CD4-positive, alpha-beta T cell (primary cell): ENCODE results near the gene ANXA6. TPM values are rescaled to one million over a fixed set of nuclear protein-coding genes. Genes with fewer than 3 reads are reported as not detected.

Experiments used
- ATAC-seq: fragments of 200-7000 bp; cut with Tn5 transposase; one replicate; pipeline ENCODE4 v1.10.0; 2022; ENCODE audit warnings: mild to moderate bottlenecking; ENCODE audit not compliant: poor library complexity
- CTCF ChIA-PET: fragments of 350-600 bp; sonication (Branson Sonifier 250); formaldehyde crosslinking; loops from one replicate; lab custom pipeline; 2021; ENCODE audit warnings: antibody characterized with exemption, inconsistent platforms; lab: Charles Lee
- POLR2A ChIA-PET: fragments of 350-600 bp; sonication (Branson Sonifier 250); formaldehyde crosslinking; loops from one replicate; lab custom pipeline; 2021; ENCODE audit warnings: antibody characterized with exemption, inconsistent platforms; lab: Charles Lee
- DNase-seq, 14 experiments: peaks; one replicate each; pipeline ENCODE4 v3.0.0-alpha.2; 2013 to 2020; ENCODE audit warnings: mixed read lengths in 2 of 14
- H3K27ac ChIP-seq, 2 donors: one replicate each; pipeline versions ENCODE4 v1.5.1 to v1.7.0; 2013; ENCODE audit warnings: low read length in 2 of 2, low read depth in 1 of 2, mild to moderate bottlenecking in 1 of 2
- H3K27me3 ChIP-seq, 2 experiments: 1 replicate in 1 of 2; 2 replicates in 1 of 2; pipeline versions ENCODE4 v1.6.1 to v1.7.0; 2013; ENCODE audit warnings: low read length in 2 of 2, control low read depth in 1 of 2, mild to moderate bottlenecking in 1 of 2, moderate library complexity in 1 of 2; ENCODE audit not compliant: insufficient read depth in 2 of 2, control insufficient read depth in 1 of 2
- H3K36me3 ChIP-seq: one replicate; pipeline ENCODE4 v1.6.1; 2013; ENCODE audit warnings: low read length, control low read depth; ENCODE audit not compliant: insufficient read depth
- H3K4me1 ChIP-seq: one replicate; pipeline ENCODE4 v1.6.1; 2013; ENCODE audit warnings: low read length, control low read depth; ENCODE audit not compliant: insufficient read depth
- H3K4me3 ChIP-seq: one replicate; pipeline ENCODE4 v1.5.1; 2013; ENCODE audit warnings: mild to moderate bottlenecking, low read length, moderate library complexity
- H3K9me3 ChIP-seq, 2 experiments: 1 replicate in 1 of 2; 2 replicates in 1 of 2; pipeline versions ENCODE4 v1.6.1 to v1.7.0; 2013; ENCODE audit warnings: low read length in 2 of 2, mild to moderate bottlenecking in 2 of 2, control low read depth in 1 of 2, moderate library complexity in 1 of 2; ENCODE audit not compliant: control insufficient read depth in 1 of 2, insufficient read depth in 1 of 2
- H3K27ac Mint-ChIP-seq: one replicate; pipeline ENCODE4 v1.8.0; 2020; ENCODE audit warnings: mixed read lengths
- H3K27me3 Mint-ChIP-seq: one replicate; pipeline ENCODE4 v1.8.0; 2021; ENCODE audit warnings: mixed read lengths
- H3K36me3 Mint-ChIP-seq: one replicate; pipeline ENCODE4 v1.8.0; 2021; ENCODE audit warnings: low read depth, mixed read lengths
- H3K4me1 Mint-ChIP-seq: one replicate; pipeline ENCODE4 v1.8.0; 2021; ENCODE audit warnings: low read depth, mixed read lengths
- H3K4me3 Mint-ChIP-seq: one replicate; pipeline ENCODE4 v1.8.0; 2020; ENCODE audit warnings: mild to moderate bottlenecking, mixed read lengths
- H3K9me3 Mint-ChIP-seq: one replicate; pipeline ENCODE4 v1.8.0; 2020; ENCODE audit warnings: mixed read lengths
- CTCF ChIP-seq: fragments of 200-600 bp; IDR thresholded peaks from one replicate; pipeline ENCODE4 v1.8.0; 2022; ENCODE audit warnings: antibody characterized with exemption, mild to moderate bottlenecking
- intact Hi-C, 2 experiments: fragments of 100-400 bp; cut with DNase I in 1 of 2; cut with micrococcal nuclease in 1 of 2; formaldehyde crosslinking; loops; one replicate each; pipeline versions ENCODE4 v1.15.1 to v1.9.0; 2023 to 2025; cut with DNase I, micrococcal nuclease
- total RNA-seq, 174 experiments: library from RNA in 2 of 174; stranded (reverse) in 2 of 174; gene quantifications; one replicate each; pipeline ENCODE4 v1.2.3 and lab custom pipeline; 2021 to 2026

Gene ANXA6
- total RNA-seq, 2 experiments from 2014 or later: 108 to 130 TPM

GRCh38 chr5:151168602-151169344 lies 11.2 kb upstream of the ANXA6 start:
- H3K9me3 Mint-ChIP-seq: no peaks in the 10 kb centered on the region
- Histone ChIP-seq H3K9me3 (no peaks in the 10 kb centered on the region), H3K4me3 (no peak overlapping the region), H3K27me3 (no peaks in the 10 kb centered on the region), H3K27ac (no peak overlapping the region), H3K4me1 (peaks cover 14% of the 10 kb centered on the region), H3K36me3 (no peaks in the 10 kb centered on the region)
- peaks cover 33% of the 10 kb centered on the region for H3K4me1 Mint-ChIP-seq
- POLR2A ChIA-PET: no interaction called here
- no peaks in the 10 kb centered on the region for H3K36me3 Mint-ChIP-seq
- intact Hi-C loops: loop anchor here in 1 of 2 experiments (5.0 kb wide), 1 partner anchor 39 kb away; no protein-coding TSS in a partner anchor
- peak in 1 of 14 experiments; percentile 19 for DNase-seq
- H3K4me3 Mint-ChIP-seq: no peak overlapping the region
- no peak for ATAC-seq
- CTCF ChIA-PET: interaction anchor here (11.2 kb wide), 1 partner anchor 43 kb away, joined by 151 read pairs; no protein-coding TSS in a partner anchor
- TF ChIP-seq CTCF: no peak
- H3K27me3 Mint-ChIP-seq: no peaks in the 10 kb centered on the region
- peak overlapping the region; percentile 42 for H3K27ac Mint-ChIP-seq

DNA sequence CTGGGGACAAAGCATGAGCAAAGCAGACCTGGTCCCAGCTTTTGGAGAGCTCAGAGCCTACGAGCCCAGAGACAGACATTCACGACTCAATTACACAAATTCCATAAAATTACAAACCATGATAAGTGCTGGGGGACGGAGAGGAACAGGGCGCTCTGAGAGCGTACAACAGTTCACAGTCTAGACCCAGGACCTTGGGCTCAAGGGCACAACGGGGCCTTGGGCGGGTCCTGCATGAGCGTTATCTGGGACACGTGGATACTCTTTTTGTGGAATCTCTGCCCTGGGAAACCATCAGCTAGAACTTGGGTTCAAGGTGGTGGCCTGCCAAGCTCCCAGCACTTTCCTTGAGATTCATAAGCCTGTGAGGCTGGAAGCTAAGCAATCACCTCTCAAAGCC lies 9.4 kb upstream of the ANXA6 start:
- H3K4me1 Mint-ChIP-seq: peaks cover 37% of the 10 kb centered on the region
- intact Hi-C loops: loop anchor here in 1 of 2 experiments (5.0 kb wide), 1 partner anchor 40 kb away; no protein-coding TSS in a partner anchor
- H3K4me1 ChIP-seq: peaks cover 14% of the 10 kb centered on the region
- H3K4me3 ChIP-seq: no peak overlapping the region
- no peaks in the 10 kb centered on the region for H3K27me3 Mint-ChIP-seq
- H3K36me3 ChIP-seq: no peaks in the 10 kb centered on the region
- no peak for TF ChIP-seq CTCF
- no peaks in the 10 kb centered on the region for H3K27me3 ChIP-seq
- H3K27ac Mint-ChIP-seq: no peak overlapping the region
- no peak overlapping the region for H3K27ac ChIP-seq
- ATAC-seq (no peak), DNase-seq (peak in 1 of 14 experiments; percentile 15)
- H3K4me3 Mint-ChIP-seq: no peak overlapping the region
- H3K9me3 ChIP-seq: no peaks in the 10 kb centered on the region
- CTCF ChIA-PET: interaction anchor here (11.2 kb wide), 1 partner anchor 42 kb away, joined by 151 read pairs; no protein-coding TSS in a partner anchor
- H3K36me3 Mint-ChIP-seq: no peaks in the 10 kb centered on the region
- no peaks in the 10 kb centered on the region for H3K9me3 Mint-ChIP-seq
- POLR2A ChIA-PET: interaction anchor here (0.8 to 1.6 kb wide), 6 partner anchors 10 to 86 kb away, joined by 3 to 5 read pairs (median 4); partner anchors contain the start of genes CCDC69 and GM2A

DNA sequence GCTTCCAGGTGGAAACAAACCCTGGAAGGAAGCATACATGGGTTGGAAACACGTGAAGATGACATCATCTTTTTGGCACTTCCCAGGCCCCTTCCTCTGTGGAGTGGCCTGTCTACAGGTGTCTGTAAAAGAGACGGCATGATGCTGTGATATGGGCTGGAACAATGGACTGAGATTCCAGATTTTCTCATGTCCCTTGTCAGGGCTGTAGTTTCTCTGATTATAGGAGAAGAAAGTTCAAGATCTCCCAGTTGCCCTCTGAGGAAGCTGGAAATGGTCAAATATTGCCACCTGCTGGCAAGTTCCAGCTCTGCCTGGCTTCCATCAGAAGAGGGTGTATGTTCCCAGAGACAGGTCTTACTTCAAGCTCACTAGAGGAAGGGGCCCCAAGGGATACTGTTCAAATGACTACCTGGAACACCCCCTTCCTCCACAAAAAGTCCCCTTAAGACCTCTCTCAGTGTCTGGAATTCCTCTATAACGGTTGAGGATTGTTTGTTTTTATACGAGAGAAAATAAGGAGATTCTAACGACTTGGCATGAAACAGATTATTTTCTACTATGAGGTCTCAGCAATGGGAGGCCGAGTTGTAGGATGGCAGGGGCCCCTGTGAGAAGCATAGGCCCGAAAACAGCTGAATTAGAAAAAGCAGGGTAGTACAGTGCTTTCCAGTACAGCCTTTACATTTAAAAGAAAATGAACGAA lies 7.3 kb upstream of the ANXA6 start:
- DNase-seq: peak; percentile 68 to 91 (median 78)
- peaks cover 12% of the 10 kb centered on the region for H3K4me1 ChIP-seq
- CTCF ChIA-PET: interaction anchor here (0.7 to 11.2 kb wide), 25 partner anchors 10 to 113 kb away, joined by 3 to 151 read pairs (median 5); partner anchors contain the start of gene GM2A
- Mint-ChIP-seq H3K27ac (peak overlapping the region; percentile 3), H3K36me3 (no peaks in the 10 kb centered on the region), H3K27me3 (no peaks in the 10 kb centered on the region), H3K9me3 (no peaks in the 10 kb centered on the region), H3K4me1 (peaks cover 36% of the 10 kb centered on the region), H3K4me3 (peak overlapping the region; percentile 3)
- intact Hi-C loops: loop anchor here (1.0 to 5.0 kb wide), 5 partner anchors 15 to 114 kb away; no protein-coding TSS in a partner anchor
- no peak overlapping the region for H3K27ac ChIP-seq
- ATAC-seq: peak; percentile 99
- POLR2A ChIA-PET: interaction anchor here (0.6 to 4.2 kb wide), 17 partner anchors 8 to 88 kb away, joined by 3 to 97 read pairs (median 4); partner anchors contain the start of genes ANXA6, CCDC69 and GM2A
- no peaks in the 10 kb centered on the region for H3K36me3 ChIP-seq
- no peaks in the 10 kb centered on the region for H3K9me3 ChIP-seq
- no peaks in the 10 kb centered on the region for H3K27me3 ChIP-seq
- H3K4me3 ChIP-seq: no peak overlapping the region
- peak; percentile 93 for TF ChIP-seq CTCF
